ENCODE measurements around the gene GLOD4.

The GLOD4 gene

DNA sequence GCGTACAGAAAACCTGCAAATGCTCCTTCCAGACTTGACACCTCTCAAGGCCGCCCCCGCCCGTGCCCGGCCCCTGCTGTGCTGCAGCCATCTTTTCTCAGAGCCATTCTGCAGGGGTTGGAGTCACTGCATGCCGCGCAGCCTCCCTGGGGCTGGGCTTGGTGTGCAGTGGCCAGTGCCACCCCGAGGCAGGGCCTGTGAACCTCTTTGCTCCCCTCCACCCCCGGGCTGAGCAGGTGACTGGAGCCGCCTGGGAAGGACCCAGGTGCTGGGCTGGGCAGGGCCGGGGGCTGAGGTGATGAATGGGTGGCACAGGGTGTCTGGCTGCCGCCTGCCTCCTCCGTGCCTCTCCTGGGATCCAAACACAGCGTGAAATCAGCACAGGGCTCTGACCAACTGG is 20.4 kb upstream of the GLOD4 start:
- in situ Hi-C loops (cut with MboI; ENCODE audit: low sequenced_read_pairs, unreplicated experiment) = no loop called here

GRCh38 chr17:801660-802059 is 19.6 kb upstream of the GLOD4 start:
- no peak for DNase-seq (ENCODE audit: low spot score)
- no peak for TF ChIP-seq CTCF (IDR thresholded peaks at IDR 0.05; ENCODE audit: borderline replicate concordance, control extremely low read depth, extremely low read depth, insufficient read depth, missing control alignments)
- in situ Hi-C loops (cut with MboI; ENCODE audit: low sequenced_read_pairs, unreplicated experiment) = no loop called here

More for the DNA sequence above, 20.4 kb upstream of the GLOD4 start:
- TF ChIP-seq CTCF (IDR thresholded peaks at IDR 0.05; ENCODE audit: borderline replicate concordance, control extremely low read depth, extremely low read depth, insufficient read depth, missing control alignments) = no peak
- DNase-seq (ENCODE audit: low spot score) = no peak

GRCh38 chr17:800446-801242 is 18.6 kb upstream of the GLOD4 start:
- no peak for DNase-seq (ENCODE audit: low spot score)
- in situ Hi-C loops (cut with MboI; ENCODE audit: low sequenced_read_pairs, unreplicated experiment) = no loop called here
- no peak for TF ChIP-seq CTCF (IDR thresholded peaks at IDR 0.05; ENCODE audit: borderline replicate concordance, control extremely low read depth, extremely low read depth, insufficient read depth, missing control alignments)

DNA sequence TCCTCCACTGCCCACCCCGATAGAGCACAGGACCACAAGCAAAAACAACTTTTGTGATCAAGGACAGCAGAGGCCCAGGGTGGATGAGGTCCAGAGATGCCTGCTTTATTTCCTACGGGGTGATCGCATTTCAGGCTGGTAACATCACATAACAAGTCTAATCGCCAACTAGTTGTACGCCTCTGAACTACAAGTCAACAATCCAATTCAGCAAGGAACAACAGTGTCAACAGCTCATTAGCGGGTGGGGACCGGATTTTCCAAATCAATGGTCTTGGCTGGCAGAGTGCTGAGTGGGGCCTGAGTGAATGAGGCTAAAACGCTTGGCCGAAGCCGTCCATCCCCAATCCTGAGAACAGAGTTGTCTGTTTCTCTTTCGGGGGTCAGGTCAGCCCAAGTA is 17.2 kb upstream of the GLOD4 start:
- DNase-seq (ENCODE audit: low spot score) = no peak
- no peak for TF ChIP-seq CTCF (IDR thresholded peaks at IDR 0.05; ENCODE audit: borderline replicate concordance, control extremely low read depth, extremely low read depth, insufficient read depth, missing control alignments)
- in situ Hi-C loops (cut with MboI; ENCODE audit: low sequenced_read_pairs, unreplicated experiment) = loop anchor here (10.0 kb wide), 1 partner anchor 186 kb away; no protein-coding TSS in a partner anchor

- DNase-seq (ENCODE audit: low spot score) = no peak
- in situ Hi-C loops (cut with MboI; ENCODE audit: low sequenced_read_pairs, unreplicated experiment) = loop anchor here (10.0 kb wide), 1 partner anchor 187 kb away; no protein-coding TSS in a partner anchor
- TF ChIP-seq CTCF (IDR thresholded peaks at IDR 0.05; ENCODE audit: borderline replicate concordance, control extremely low read depth, extremely low read depth, insufficient read depth, missing control alignments) = no peak
These were observed 16.2 kb upstream of the GLOD4 start for GRCh38 chr17:798246-798645.

- in situ Hi-C loops (cut with MboI; ENCODE audit: low sequenced_read_pairs, unreplicated experiment) = loop anchor here (10.0 kb wide), 1 partner anchor 187 kb away; no protein-coding TSS in a partner anchor
- no peak for DNase-seq (ENCODE audit: low spot score)
- no peak for TF ChIP-seq CTCF (IDR thresholded peaks at IDR 0.05; ENCODE audit: borderline replicate concordance, control extremely low read depth, extremely low read depth, insufficient read depth, missing control alignments)
These were observed 15.3 kb upstream of the GLOD4 start for GRCh38 chr17:797236-797840.
